Mammary epithelial cell (primary cell): ENCODE results near the gene ZNF205.
"Not testable (repeated sequence)": the region's sequence is repeated elsewhere in the genome, so short reads cannot be mapped to it uniquely, and the experiment has no call there.

Experiments used
- EZH2 ChIP-seq: IDR thresholded peaks from 2 replicates; pipeline ENCODE4 v1.6.1; 2012; ENCODE audit warnings: low read length, inconsistent platforms, borderline replicate concordance
- TF ChIP-seq, protein P1 (sequence below), 2 donors: IDR thresholded peaks in 1 of 2; conservative IDR thresholded peaks in 1 of 2; 2 replicates each; pipeline ENCODE4 v1.5.1; 2011 to 2012; ENCODE audit warnings: inconsistent platforms in 2 of 2, low read length in 2 of 2, mild to moderate bottlenecking in 2 of 2, control low read depth in 1 of 2, low read depth in 1 of 2; ENCODE audit not compliant: insufficient read depth in 1 of 2; ENCODE audit errors: extremely low read depth in 1 of 2

DNA sequence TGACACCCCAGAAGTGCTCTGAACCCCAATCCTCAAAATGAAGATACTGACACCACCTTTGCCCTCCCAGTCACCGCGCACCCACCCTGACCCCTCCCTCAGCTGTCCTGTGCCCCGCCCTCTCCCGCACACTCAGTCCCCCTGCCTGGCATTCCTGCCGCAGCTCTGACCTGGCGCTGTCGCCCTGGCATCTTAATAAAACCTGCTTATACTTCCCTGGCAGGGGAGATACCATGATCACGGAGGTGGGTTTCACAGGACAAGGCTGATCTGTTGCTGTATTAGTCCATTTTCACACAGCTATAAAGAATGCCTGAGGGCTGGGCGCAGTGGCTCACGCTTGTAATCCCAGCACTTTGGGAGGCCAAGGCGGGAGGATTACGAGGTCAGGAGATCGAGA, 30.4 kb upstream of the ZNF205 start:
- TF ChIP-seq, protein P1, sequence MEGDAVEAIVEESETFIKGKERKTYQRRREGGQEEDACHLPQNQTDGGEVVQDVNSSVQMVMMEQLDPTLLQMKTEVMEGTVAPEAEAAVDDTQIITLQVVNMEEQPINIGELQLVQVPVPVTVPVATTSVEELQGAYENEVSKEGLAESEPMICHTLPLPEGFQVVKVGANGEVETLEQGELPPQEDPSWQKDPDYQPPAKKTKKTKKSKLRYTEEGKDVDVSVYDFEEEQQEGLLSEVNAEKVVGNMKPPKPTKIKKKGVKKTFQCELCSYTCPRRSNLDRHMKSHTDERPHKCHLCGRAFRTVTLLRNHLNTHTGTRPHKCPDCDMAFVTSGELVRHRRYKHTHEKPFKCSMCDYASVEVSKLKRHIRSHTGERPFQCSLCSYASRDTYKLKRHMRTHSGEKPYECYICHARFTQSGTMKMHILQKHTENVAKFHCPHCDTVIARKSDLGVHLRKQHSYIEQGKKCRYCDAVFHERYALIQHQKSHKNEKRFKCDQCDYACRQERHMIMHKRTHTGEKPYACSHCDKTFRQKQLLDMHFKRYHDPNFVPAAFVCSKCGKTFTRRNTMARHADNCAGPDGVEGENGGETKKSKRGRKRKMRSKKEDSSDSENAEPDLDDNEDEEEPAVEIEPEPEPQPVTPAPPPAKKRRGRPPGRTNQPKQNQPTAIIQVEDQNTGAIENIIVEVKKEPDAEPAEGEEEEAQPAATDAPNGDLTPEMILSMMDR (conservative IDR thresholded peaks at IDR 0.05 in 1 of 2, IDR thresholded peaks at IDR 0.05 in 1 of 2; ENCODE audit: extremely low read depth in 1 of 2, insufficient read depth in 1 of 2, low read depth in 1 of 2, low read length in 2 of 2), result not testable (repeated sequence)
- not testable (repeated sequence) for TF ChIP-seq EZH2
